ENCODE results near the gene CCNA2.

CCNA2 gene

DNA sequence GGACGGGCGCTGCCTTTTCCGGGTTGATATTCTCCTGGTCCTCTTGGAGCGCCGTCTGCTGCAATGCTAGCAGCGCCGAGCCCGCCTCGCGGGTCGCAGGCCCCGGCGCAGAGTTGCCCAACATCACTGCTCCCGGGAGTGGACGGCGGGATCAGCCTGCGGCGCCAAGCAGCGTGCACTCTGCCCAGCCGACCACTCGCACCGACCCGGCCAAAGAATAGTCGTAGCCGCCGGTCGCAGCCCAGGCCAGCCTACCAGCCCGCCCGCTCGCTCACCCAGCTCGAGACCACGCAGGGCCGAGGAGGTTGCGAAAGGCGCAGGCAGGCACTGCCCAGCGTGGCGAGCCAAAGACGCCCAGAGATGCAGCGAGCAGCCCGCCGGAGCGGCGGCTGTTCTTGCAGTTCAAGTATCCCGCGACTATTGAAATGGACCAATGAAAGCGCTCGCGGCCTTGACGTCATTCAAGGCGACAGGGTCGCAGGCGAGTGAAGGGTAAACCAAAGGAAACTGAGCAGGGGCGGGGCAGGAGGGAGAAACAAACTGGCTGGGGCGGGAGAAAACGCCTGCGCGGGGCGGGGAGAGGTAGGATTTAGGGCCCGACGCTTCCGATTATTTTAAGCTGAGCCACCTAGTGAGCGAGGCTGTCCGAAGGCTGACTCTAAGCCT lies at the start of gene CCNA2:
TSS of gene CCNA2 (minus strand) at position 379 of the 666 bp plus-strand sequence. CDS start at position 124, 255 bp downstream.
- DNase-seq (ENCODE audit: low read depth in 2 of 2): peak; percentile 94 to 95

DNA sequence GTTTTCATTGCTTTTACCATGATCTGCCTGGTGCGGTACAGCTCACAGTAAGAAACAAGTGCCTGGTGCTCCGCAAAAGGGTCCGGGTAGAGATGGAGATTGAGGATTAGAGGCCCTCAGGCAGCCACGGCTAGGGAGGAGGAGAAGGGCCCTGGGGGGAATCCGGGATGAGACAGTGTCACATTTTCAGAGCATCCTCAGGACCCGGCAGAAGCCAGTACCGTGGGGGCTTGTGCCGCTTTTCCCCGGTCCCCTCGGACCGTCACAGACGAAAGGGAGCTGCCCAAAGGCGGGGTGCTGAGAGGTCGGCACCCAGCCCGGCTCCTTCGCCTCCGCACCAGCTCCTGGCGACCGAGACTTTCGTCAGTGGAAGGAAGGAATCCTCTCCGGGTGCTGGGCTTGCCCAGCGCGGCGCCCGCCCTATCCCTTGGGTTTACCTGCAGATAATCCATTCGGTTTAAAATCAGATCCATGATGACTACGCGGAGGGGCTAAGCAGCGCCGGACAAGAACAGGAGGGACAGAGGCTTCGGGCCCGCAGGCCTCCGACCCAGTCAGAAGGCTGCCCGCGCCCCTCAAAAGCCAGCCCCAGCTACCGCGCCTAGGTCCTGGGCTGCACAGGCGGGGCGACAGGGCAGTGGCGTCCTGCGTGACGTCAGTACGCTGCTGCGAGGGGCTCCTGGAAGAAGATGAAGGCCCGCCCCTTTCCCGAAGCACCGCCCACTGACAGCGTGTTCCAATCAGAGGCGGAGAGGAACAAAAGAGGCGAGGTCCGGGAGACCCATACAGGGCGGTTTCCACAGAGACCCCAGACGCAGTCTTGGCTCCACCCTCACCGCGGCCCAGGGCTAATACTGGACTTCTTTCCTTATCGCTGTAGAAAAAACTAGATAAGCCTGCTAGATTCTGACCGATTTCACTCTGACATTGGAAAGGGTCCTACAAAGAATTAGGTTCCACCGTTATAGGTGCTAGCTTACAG lies 46.4 kb upstream of the CCNA2 start, which contains the start of gene BBS7:
TSS of gene BBS7 (minus strand) at position 634 of the 982 bp plus-strand sequence. CDS start at position 473, 161 bp downstream.
- DNase-seq (ENCODE audit: low read depth in 2 of 2): peak; percentile 93 to 97

DNA sequence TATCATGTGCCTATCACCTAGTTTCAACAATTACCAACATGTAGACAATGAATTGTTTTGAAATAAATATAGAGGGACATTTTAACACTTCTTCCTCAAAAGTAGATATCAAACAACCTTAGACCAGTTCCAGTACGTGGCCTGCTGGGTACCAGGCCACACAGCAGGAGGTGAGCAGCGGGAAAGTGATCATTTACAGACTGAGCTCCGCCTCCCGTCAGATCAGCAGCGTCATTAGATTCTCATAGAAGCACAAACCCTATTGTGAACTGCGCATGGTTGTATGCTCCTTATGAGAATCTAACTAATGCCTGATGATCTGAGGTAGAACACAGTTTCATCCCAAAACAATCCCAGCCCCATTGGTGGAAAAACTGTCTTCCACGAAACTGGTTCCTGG lies 40.1 kb upstream of the CCNA2 start:
- no peak for DNase-seq (ENCODE audit: low read depth in 2 of 2)

DNA sequence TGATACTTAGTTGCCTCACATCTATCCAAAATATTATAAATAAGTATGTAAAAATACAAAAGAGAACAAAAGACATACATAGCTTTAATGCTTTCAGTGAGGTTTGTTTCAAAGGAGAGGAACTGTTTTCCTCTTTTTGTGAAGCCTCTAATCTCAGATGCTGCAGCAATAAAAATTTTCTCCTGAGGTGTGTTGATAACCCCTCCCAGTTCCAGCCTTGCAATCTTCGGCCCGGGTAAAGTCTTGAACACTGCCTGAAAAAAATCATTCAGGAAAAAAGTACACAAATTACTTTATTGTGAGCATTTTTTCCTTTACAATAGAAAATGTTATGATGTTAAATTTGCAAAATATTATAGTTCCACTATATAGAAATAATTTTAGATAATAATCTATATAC lies 37.7 kb upstream of the CCNA2 start:
- no peak for DNase-seq (ENCODE audit: low read depth in 2 of 2)

DNA sequence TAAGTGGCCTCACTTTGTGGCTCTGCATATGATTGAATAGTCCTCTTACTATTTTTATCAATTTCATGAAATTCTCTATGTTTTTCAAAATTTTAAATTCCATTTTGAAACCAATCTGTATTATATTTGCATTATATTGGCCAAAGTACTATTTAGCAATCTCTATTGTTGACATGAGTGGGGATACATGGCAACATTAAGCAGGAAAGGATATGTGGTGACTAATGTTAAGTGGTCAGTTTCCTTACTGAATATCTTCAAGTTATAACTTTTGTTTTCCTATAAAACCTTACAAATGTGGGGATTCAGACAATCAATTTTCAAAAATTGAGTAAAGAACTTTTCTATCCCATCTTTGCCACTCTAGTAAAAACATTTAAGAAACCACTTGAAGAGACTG lies 36.4 kb upstream of the CCNA2 start:
- DNase-seq (ENCODE audit: low read depth in 2 of 2): no peak

DNA sequence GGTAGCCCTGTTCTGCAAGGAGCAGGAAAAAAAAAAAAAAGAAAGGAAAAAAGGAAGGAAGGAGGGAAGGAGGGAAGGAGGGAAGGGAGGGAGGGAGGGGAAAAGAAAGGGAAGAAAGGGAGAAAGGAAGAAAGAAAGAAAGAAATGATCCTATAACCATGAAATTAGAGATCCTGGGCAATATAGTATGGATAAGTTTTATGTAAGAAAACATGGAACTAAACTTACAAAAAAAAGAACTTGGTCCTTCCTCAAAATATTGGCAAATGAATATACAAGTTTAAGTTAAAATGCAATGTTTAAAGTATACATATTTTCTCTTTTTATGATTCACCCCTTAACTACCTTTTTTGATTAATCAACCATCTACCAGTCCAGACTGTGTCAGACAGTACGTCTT lies 27.7 kb upstream of the CCNA2 start:
- DNase-seq (ENCODE audit: low read depth in 2 of 2): no peak

DNA sequence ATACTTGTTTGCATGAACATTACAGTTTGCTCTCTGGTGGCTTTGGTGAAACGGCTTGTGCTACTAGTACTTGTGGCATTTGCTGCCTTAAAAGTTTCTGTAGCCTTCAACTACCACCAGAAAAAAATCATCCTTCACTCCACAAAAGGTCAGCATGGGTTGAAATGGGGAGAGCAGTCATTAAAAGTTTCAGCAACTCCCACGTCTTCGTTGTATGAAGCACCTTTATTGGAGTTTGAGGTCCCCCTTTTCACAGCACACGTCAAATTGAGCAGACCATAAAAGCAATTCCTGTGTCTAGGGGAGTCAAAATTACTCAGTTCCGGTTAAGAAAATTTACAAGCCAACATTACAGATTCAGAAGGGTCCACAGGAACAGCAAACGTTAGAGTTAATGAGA lies 23.0 kb upstream of the CCNA2 start:
- no peak for DNase-seq (ENCODE audit: low read depth in 2 of 2)

DNA sequence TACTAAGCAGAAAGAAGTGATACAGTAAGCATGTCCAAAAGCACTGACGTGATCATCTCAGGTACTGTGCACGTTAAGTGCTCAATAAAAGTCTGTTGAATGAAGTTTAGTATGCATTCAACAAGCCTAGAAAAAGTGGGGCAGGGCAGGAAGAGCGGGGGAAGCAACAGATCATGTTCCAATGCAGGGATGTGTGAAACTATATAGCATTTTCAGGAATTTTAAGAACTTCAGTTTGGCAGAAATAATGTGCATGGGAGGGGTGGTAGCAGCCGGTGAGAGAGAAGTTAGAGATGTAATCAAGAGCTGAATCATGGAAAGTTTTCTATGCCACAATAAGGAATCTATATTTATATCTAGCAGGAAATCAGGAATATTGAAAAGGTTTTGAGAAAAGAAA lies 19.2 kb upstream of the CCNA2 start:
- no peak for DNase-seq (ENCODE audit: low read depth in 2 of 2)

DNA sequence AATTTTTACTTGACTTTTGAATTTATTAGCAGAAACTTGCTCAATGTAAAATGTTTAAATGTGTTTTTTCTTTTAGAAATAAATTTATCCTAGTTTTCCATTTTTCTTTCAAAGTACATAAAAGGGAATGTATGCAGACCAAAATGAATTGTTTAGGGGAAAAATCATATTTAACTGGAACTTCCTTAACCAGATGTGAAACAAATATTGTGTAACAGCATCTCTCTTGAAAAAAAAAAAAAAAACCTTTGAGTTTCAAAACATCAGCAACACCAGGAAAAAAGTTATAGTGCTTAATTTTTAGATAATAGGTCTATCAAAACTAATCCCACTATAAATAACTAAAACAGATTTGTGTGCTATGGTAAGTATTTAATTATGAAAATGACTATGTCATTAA lies 14.5 kb upstream of the CCNA2 start:
- DNase-seq (ENCODE audit: low read depth in 2 of 2): no peak

DNA sequence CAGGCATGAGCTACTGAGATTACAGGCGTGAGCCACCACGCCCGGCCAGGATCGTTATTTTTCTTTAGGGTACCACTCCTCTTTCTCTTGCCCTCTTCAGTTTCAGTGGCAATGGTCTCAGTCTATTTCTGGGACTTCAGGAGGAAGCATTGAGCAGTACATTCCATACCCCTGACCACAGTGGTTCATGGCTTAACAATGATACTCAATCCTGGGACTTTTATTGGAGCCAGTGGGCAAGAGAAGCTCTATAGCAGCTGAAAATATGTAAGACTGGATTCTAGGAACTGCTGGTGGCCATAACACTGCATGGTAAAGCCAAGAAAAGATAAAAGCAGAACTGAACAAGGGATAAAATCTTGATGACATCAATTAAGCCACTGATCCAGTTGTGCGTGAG lies 5.8 kb upstream of the CCNA2 start:
- DNase-seq (ENCODE audit: low read depth in 2 of 2): no peak

DNA sequence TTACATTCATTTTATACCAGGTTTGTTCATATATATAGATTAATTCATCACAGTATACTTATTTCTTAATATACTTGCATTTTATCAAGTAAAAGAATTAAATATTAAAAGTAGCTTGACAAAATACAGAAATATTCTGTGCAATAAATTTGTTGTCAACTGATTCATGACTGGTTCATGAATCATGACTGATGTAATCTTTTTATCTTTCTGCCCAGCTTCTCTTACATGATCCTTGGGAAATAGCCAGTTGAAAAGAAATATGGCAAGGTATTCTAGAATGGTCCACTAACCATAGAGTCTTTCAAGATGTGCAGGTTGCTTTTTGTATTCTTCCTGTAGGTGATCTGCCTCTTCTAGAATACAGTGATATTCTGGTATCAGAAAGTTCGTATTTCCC lies 4.2 kb upstream of the CCNA2 start:
- no peak for DNase-seq (ENCODE audit: low read depth in 2 of 2)

DNA sequence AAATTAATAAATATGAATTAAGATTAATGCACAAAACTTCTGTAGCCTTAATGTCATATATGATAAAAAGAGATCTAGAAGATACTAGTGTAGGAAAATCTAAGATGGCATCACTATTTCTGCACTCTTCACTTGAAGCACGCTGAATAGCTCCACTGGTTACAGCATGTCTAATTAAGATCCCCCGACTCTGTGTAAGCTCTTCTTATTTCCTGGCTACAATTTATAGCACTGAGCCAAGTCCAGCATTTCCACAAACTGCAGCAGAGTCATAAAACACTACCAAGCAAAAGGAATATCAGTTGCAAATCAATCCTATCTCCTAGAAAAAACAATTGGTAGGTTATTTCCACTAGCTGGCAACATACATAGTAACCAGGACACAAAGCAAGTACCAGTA lies 1.3 kb upstream of the CCNA2 start:
- DNase-seq (ENCODE audit: low read depth in 2 of 2): no peak

DNA sequence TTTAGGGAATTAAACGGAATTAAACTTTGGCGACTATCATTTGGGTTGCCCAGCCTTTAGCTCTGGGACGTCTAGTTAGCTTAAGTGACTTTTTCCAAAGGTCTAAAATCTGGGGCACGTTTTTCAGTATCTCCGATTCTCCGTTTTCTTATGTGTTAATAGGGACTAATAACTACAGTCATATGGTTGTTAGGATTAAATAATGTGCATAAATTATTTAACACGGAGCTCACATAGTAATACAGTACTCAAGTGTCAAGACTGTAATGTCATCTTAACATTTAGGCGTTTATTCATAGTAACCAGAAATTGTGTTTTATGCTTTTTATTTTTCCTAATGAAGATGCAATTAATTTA lies 466 bp upstream of the CCNA2 start:
- DNase-seq (ENCODE audit: low read depth in 2 of 2): no peak

DNA sequence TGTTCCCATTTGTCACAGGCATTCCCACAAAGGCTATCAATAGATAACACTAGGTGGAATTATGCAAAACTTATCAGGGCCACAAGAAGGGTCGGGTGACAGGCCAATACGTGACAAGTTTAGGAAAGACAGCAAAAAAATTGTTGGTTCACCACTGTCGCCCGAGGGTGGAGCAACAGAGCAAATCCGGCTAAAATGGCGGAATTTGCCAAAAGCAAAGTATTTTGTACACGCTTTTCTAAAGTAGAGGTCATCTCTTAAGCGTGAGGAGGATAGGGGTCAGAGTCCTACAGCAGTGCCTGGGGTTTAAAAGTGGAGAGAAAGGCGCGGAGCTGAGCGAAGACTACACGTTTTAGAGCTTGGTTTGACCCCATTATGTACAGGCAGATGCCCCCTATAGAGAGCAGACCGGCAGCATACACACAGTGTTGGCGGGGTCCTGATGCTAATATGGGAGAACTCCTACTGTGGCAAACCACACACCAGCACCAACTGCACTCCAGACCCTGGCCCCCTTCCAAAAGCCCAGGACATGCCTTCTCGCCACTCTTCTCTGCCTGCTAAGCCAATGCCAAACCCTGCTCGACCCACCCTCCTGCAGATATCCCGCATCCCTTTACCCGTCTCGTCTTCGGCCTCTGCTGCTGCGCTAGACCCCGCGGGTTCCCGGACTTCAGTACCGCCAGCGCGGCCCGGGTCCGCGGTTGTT lies 733 bp downstream of the CCNA2 start:
- DNase-seq (ENCODE audit: low read depth in 2 of 2): peak; percentile 24 to 32

DNA sequence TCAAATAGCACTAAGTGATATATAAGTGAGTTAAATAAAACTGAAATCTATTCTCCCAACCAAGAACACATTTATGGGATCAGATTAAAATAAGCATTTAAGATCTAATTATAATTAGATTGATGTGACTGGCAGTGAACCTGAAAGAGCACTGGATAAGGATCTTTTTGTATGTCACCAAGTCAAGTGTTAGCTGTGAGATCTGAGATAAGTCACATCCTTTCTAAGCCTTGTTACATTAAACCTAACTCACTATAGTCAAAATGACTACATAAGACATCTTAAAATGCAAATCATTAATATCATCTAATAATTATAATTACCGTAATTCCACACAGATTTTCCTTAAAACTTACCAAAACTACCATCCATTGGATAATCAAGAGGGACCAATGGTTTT lies 1.6 kb downstream of the CCNA2 start:
- DNase-seq (ENCODE audit: low read depth in 2 of 2): no peak

DNA sequence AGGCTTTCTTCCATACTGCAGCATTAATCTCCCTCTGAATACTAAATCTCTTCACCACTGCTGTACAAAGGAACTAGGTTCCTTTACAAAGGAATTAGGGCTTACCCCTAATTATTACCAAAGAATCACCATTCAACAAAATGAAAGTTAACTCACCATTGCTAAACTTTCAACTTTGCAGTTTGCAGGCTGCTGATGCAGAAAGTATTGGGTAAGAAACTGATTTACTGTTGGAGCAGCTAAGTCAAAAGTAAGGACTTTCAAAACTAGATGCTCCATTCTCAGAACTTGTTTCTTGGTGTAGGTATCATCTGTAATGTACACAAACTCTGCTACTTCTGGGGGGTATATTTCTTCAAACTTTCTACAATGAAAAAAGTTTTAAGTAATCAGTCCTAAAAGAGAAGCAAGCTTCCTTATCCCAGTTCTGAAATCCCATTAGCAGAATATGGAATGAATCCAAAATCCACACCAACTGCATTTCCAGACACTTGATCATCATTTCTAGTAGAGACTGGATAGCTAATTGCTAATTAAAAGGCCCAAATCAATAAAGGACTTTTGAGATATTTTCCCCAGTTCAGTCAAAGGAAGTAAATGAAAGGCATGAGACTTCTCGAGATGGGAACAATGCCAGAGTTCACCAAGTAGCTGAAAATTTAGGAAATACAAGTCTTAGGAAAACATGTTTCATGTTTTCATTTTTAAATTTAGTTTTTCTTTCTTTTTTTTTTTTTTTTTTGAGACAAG lies 4.3 kb downstream of the CCNA2 start:
- no peak for DNase-seq (ENCODE audit: low read depth in 2 of 2)

DNA sequence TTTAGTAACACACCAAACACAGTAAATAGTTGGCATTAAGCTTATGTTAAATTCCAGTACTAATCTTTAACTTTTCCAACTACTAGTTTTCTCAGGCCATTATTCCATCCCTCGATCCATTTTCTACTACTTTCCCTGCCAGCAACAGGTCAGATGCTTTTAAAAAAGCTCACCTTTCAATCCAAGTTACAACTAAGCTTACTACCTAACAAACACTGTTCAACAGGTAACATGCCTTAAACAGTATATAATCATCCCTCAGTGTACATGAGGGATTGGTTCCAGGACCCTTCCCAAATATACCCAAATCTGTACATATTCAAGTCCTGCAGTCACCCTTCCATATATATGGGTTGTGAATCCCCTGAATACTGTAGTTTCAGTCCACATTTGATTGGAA lies 5.5 kb downstream of the CCNA2 start:
- no peak for DNase-seq (ENCODE audit: low read depth in 2 of 2)

DNA sequence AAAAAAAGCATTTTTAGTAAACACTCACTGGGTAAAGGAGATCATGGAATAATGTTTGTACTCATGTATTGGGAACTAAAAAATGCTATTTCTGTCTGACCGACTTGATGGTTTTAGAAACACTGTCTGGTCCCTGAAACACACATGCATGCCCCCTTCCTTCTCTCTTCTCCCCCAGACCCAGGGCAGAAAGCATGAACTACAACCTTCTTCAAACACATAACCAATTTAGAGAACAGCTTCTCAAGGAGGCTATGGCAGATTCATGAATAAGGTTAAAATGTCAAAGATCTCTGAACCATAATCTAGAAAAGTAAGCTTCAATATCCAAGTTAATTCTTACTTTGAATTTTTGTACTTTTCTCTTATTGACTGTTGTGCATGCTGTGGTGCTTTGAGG lies 6.0 kb downstream of the CCNA2 start:
- no peak for DNase-seq (ENCODE audit: low read depth in 2 of 2)

DNA sequence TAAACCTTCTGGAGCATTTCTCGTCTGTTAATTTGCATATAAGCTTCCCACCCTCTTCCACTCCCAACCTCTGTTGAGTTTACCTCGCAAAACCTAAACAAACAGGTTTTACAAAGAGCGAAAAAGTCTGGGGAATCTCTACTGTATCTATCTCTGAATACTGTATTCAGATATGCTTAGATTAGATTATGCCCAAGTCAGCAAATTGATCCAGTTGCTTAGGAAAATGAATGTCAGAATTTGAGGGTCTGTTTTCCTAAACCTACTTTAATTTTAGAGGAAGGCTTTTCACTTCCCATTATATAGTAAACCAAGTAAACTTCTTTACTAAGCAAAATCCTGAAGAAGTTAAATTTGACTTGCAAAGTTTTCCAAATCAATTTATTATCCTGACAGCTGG lies 6.7 kb downstream of the CCNA2 start:
- DNase-seq (ENCODE audit: low read depth in 2 of 2): no peak

DNA sequence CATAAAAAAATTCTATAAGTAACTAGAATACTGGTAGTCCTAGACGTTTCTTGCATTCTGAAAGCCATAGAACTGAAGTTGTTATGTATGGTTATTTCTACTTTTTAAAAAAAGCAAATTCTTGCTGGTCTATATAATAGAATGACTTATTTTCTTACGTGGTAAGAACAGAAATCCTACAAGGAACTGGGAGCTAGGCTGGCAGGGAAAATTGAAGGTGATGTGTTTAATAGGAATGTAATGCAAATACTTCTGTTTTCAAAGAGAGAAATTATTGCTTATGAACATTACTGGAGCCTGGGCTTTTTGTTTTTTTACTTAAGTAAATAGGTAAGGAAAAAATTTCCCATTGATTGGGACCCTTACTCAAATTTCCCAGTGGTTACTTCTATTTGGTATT lies 8.9 kb downstream of the CCNA2 start:
- DNase-seq (ENCODE audit: low read depth in 2 of 2): no peak

DNA sequence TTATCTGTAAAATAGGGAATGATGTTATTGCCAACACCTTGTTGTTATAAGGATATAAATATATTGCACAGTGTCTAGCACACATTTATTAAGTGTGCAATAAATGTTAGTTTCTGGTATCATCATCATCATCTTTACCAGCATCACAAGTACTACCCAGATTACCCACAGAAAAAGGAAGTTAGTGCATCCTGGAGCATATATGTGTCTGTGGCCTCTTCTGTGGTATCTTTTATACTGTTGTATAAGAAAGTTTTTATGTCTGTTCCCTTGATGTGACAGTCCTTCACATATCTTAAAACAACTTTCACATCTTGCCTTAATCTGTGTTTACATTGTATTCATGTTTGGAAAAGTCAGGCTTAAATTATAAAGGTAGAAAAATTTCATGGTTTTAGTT lies 12.6 kb downstream of the CCNA2 start:
- no peak for DNase-seq (ENCODE audit: low read depth in 2 of 2)

DNA sequence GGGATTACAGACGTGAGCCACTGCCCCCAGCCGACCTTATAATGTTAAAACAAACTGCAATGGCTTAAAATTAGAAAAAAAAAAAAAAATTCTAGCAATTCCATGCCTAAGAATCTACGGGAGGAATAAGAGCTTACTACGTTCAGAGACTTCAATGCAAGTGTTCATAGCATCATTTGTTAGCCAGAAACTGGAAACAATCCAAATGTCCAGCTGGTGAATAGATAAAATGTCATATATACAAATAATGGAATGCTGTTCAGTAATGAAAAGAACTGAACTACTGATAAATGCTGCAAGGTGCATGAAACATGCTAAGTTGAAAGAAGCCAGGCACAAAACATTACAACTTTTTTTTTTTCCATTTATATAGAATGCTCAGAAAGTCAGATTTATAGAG lies 17.3 kb downstream of the CCNA2 start:
- no peak for DNase-seq (ENCODE audit: low read depth in 2 of 2)

Data from stimulated activated CD4-positive, alpha-beta T cell treated with anti-CD3 and anti-CD28 coated beads, Interleukin-15, amount 100 ng/mL, for 48 hours (primary cell).